ENCODE results near the gene PEF1.

- no peak for TF ChIP-seq CTCF (conservative IDR thresholded peaks at IDR 0.05; ENCODE audit: low read depth, low read length)
- TF ChIP-seq EZH2 (IDR thresholded peaks at IDR 0.05; ENCODE audit: low read length, unreplicated experiment), result no peak
These were observed 2.3 kb downstream of the PEF1 start for GRCh38 chr1:31642366-31642765.
